ENCODE data around the gene SYNGR4. TPM values are rescaled to one million over a fixed set of nuclear protein-coding genes. Genes with fewer than 3 reads are reported as not detected.

SYNGR4 gene
- total RNA-seq, 1 experiment from 2014 or later = 0.49 TPM

DNA sequence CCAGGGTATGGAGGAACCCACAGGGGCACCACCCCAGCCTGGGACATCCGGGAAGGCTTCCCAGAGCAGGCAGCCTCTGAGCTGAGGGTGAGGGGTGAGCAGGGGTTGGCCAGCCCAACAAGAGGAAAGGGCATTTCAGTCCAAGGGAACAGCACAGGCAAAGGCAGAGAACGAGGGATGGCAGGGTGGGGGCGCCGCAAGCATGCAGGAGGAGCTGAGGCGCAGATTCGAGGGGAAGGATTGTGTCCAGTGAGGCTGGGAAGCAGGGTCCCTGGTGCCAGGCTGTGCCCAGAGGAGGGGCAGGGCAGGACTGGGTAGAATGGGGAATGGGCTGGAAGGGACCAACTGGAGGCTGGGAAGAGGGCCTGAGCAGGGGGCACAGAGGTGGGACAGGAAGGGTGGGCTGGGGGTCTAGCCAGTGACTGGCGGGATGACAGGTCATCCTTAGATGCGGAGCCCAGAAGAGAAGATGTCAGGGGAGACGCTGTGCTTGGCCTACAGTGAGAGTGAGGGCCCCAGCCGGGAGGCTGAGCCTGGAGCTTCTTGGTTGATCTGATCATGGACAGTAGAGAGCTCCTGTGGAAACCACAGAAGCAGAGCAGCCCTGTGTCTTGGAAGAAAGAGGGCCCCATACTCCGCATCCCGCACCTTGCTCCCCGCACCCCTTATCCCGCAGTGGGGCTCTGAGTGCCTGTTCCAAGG lies 25.2 kb upstream of the SYNGR4 start:
- DNase-seq (ENCODE audit: low read depth, low spot score) (no peak), ATAC-seq (no peak)
- Histone ChIP-seq H3K9ac (ENCODE audit: low read length) (no peak overlapping the region), H4K20me1 (ENCODE audit: insufficient read depth) (no peaks in the 10 kb centered on the region), H3K27ac (ENCODE audit: low read depth, low read length) (no peak overlapping the region; the same call in 1 of the 2 replicates), H2AFZ (ENCODE audit: low read depth, low read length, poor library complexity, severe bottlenecking) (no peak overlapping the region), H3K36me3 (ENCODE audit: control insufficient read depth in 1 of 2, insufficient read depth in 2 of 2, low read length in 2 of 2) (no peaks in the 10 kb centered on the region), H3K4me3 (replicated peaks in 1 of 2; ENCODE audit: low read depth in 1 of 2, low read length in 2 of 2) (no peak overlapping the region), H3K79me2 (ENCODE audit: insufficient read depth, low read length) (no peaks in the 10 kb centered on the region), H3K27me3 (ENCODE audit: insufficient read depth, low read length) (no peaks in the 10 kb centered on the region), H3K4me1 (ENCODE audit: control insufficient read depth in 1 of 2, insufficient read depth in 2 of 2, low read length in 2 of 2) (peaks cover 10 to 34% of the 10 kb centered on the region in 2 experiments), H3K9me3 (ENCODE audit: control insufficient read depth in 1 of 2, insufficient read depth in 1 of 2, low read depth in 1 of 2, low read length in 2 of 2) (no peaks in the 10 kb centered on the region), H3K4me2 (ENCODE audit: low read length) (no peak overlapping the region), H3K9me2 (ENCODE audit: insufficient read depth) (no peaks in the 10 kb centered on the region)
- ChIA-PET RAD21 (ENCODE audit: low non-redundant PET in 1 of 2, low total read pairs in 2 of 2, uncharacterized antibody in 2 of 2, unreplicated experiment in 2 of 2) (no interaction called here), CTCF (no interaction called here), POLR2A (interaction anchor here (0.6 kb wide), 1 partner anchor 25 kb away, joined by 4 read pairs; the partner anchor contains the start of genes SYNGR4 and TMEM143)
- TF ChIP-seq, protein P1, sequence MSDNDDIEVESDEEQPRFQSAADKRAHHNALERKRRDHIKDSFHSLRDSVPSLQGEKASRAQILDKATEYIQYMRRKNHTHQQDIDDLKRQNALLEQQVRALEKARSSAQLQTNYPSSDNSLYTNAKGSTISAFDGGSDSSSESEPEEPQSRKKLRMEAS (IDR thresholded peaks at IDR 0.05) = no peak
- TF ChIP-seq RAD21 (IDR thresholded peaks at IDR 0.05; ENCODE audit: low read depth) (peak; percentile 46; the same call in 1 of the 2 replicates), SRF (IDR thresholded peaks at IDR 0.05; ENCODE audit: low read depth) (no peak)
- TF ChIP-seq, protein P2, sequence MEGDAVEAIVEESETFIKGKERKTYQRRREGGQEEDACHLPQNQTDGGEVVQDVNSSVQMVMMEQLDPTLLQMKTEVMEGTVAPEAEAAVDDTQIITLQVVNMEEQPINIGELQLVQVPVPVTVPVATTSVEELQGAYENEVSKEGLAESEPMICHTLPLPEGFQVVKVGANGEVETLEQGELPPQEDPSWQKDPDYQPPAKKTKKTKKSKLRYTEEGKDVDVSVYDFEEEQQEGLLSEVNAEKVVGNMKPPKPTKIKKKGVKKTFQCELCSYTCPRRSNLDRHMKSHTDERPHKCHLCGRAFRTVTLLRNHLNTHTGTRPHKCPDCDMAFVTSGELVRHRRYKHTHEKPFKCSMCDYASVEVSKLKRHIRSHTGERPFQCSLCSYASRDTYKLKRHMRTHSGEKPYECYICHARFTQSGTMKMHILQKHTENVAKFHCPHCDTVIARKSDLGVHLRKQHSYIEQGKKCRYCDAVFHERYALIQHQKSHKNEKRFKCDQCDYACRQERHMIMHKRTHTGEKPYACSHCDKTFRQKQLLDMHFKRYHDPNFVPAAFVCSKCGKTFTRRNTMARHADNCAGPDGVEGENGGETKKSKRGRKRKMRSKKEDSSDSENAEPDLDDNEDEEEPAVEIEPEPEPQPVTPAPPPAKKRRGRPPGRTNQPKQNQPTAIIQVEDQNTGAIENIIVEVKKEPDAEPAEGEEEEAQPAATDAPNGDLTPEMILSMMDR (IDR thresholded peaks at IDR 0.05 in 2 of 3, conservative IDR thresholded peaks at IDR 0.05 in 1 of 3; ENCODE audit: borderline replicate concordance in 1 of 3, insufficient read depth in 1 of 3, low read depth in 2 of 3, low read length in 2 of 3) = peak in 1 of 3 experiments; percentile 15; a peak in 1 of 6 replicates
- BruUV-seq (replicated peaks) = no TSS peak
- intact Hi-C loops (cut with micrococcal nuclease) = no loop called here

- intact Hi-C loops (cut with micrococcal nuclease) = no loop called here
- Histone ChIP-seq H3K9me3 (ENCODE audit: control insufficient read depth in 1 of 2, insufficient read depth in 1 of 2, low read depth in 1 of 2, low read length in 2 of 2) (no peaks in the 10 kb centered on the region), H3K79me2 (ENCODE audit: insufficient read depth, low read length) (no peaks in the 10 kb centered on the region), H3K27ac (ENCODE audit: low read depth, low read length) (peak overlapping the region; percentile 5; the same call in 1 of the 2 replicates), H3K4me2 (ENCODE audit: low read length) (peak overlapping the region; percentile 20; the same call in 1 of the 2 replicates), H2AFZ (ENCODE audit: low read depth, low read length, poor library complexity, severe bottlenecking) (no peak overlapping the region), H3K4me3 (replicated peaks in 1 of 2; ENCODE audit: low read depth in 1 of 2, low read length in 2 of 2) (no peak overlapping the region), H3K9me2 (ENCODE audit: insufficient read depth) (no peaks in the 10 kb centered on the region), H3K36me3 (ENCODE audit: control insufficient read depth in 1 of 2, insufficient read depth in 2 of 2, low read length in 2 of 2) (no peaks in the 10 kb centered on the region), H3K9ac (ENCODE audit: low read length) (no peak overlapping the region), H4K20me1 (ENCODE audit: insufficient read depth) (no peaks in the 10 kb centered on the region), H3K27me3 (ENCODE audit: insufficient read depth, low read length) (no peaks in the 10 kb centered on the region), H3K4me1 (ENCODE audit: control insufficient read depth in 1 of 2, insufficient read depth in 2 of 2, low read length in 2 of 2) (peaks cover 10 to 27% of the 10 kb centered on the region in 2 experiments)
- ATAC-seq = peak; percentile 33; the same call in 1 of the 2 replicates
- RAD21 ChIA-PET (ENCODE audit: low non-redundant PET in 1 of 2, low total read pairs in 2 of 2, uncharacterized antibody in 2 of 2, unreplicated experiment in 2 of 2) = no interaction called here
- TF ChIP-seq, protein P1 (IDR thresholded peaks at IDR 0.05) = peak; percentile 20; the same call in 1 of the 2 replicates
- no peak for TF ChIP-seq RAD21 (IDR thresholded peaks at IDR 0.05; ENCODE audit: low read depth)
- no TSS peak for BruUV-seq (replicated peaks)
- CTCF ChIA-PET = interaction anchor here (0.6 to 1.6 kb wide), 5 partner anchors 8 to 630 kb away, joined by 3 to 6 read pairs (median 4); no protein-coding TSS in a partner anchor
- no peak for DNase-seq (ENCODE audit: low read depth, low spot score)
- POLR2A ChIA-PET = interaction anchor here (1.1 kb wide), 1 partner anchor 14 kb away, joined by 4 read pairs; no protein-coding TSS in a partner anchor
Observed at GRCh38 chr19:48340995-48341394, 23.2 kb upstream of the SYNGR4 start.
